HG02798 (cell line): ENCODE measurements around the gene ASPG.

Source experiments
- ATAC-seq: cut with Tn5 transposase; IDR thresholded peaks from one replicate; pipeline ENCODE4 v1.9.1; 2021; ENCODE audit warnings: mild to moderate bottlenecking; ENCODE audit not compliant: unreplicated experiment, poor library complexity

The ASPG gene

GRCh38 chr14:104154246-104154645 lies 68.7 kb downstream of the ASPG start:
- no peak for ATAC-seq

GRCh38 chr14:104155513-104155912 lies 70.0 kb downstream of the ASPG start:
- ATAC-seq, result no peak

GRCh38 chr14:104156142-104156541 lies 70.6 kb downstream of the ASPG start:
- ATAC-seq, result no peak

- no peak for ATAC-seq
Observed at GRCh38 chr14:104157016-104157928, 71.8 kb downstream of the ASPG start.

GRCh38 chr14:104158827-104159798 lies 73.6 kb downstream of the ASPG start:
- ATAC-seq, result no peak

GRCh38 chr14:104159990-104160389 lies 74.5 kb downstream of the ASPG start:
- no peak for ATAC-seq

- ATAC-seq, result no peak
Observed at GRCh38 chr14:104161602-104162367, 76.3 kb downstream of the ASPG start.

- ATAC-seq, result no peak
Observed at GRCh38 chr14:104162495-104162894, 77.0 kb downstream of the ASPG start.

GRCh38 chr14:104163541-104163940 lies 78.0 kb downstream of the ASPG start:
- no peak for ATAC-seq

- no peak for ATAC-seq
Observed at GRCh38 chr14:104164041-104164440, 78.5 kb downstream of the ASPG start.

- no peak for ATAC-seq
Observed at GRCh38 chr14:104164512-104164911, 79.0 kb downstream of the ASPG start.
